Activated naive CD4-positive, alpha-beta T cell treated with anti-CD3 and anti-CD28 coated beads, Interleukin-2, amount 10 ng/mL, durations not matched to agents 5 hours and 36 hours (primary cell): ENCODE results near the gene SNX20. TPM values are rescaled to one million over a fixed set of nuclear protein-coding genes. Genes with fewer than 3 reads are reported as not detected.

Experiments used
- total RNA-seq, 2 experiments: library from RNA; stranded (reverse); gene quantifications; one replicate each; pipeline ENCODE4 v1.2.3, GENCODE V29; 2021

The SNX20 gene, protein sequence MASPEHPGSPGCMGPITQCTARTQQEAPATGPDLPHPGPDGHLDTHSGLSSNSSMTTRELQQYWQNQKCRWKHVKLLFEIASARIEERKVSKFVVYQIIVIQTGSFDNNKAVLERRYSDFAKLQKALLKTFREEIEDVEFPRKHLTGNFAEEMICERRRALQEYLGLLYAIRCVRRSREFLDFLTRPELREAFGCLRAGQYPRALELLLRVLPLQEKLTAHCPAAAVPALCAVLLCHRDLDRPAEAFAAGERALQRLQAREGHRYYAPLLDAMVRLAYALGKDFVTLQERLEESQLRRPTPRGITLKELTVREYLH
- total RNA-seq, result 10 to 100 TPM; 75.0 to 76.4 TPM

DNA sequence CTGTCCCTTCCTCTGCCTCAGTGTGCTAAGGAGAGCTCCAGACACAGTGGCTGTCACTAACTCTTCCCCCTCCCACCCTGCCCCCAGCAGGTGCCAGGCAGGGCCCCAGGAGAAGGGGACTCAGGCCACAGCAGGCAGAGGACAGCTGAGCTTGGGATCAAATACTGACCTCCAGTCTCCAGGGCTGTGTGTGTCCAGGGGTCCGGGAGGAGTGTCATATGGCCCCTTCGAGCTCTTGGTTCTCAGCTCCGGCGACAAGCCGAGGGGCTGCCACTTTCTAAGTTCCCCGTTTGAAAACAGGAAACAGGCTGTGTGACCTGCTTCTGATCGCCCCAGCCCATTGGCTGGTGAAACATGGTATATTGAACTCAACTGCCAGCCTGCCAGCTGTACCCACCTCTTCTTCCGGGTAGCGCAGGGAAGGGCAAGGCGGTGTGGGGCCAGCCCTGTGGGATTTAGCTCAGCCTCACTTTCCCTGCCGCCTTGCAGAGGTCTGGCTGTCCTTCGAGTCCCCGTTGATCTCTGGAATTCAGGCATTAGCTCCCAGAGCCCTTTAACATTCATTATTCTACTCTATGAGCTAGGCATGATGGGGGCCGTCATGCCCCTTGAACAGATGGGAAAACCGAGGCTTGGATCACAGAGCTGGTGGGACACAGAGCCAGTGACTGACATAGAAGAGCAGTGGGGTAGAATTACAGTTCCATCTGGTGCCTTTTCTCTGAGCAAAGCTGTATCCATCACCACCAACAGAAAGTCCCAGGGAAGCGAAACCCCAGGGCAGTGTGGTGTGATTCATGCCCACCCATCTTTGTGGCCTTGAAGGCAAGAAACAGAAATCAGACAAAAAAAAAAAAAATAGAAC is at the start of gene SNX20:
SNX20 (minus strand) TSS at position 292 of the 865 bp plus-strand sequence. CDS start 3,786 bp downstream, outside the sequence.

DNA sequence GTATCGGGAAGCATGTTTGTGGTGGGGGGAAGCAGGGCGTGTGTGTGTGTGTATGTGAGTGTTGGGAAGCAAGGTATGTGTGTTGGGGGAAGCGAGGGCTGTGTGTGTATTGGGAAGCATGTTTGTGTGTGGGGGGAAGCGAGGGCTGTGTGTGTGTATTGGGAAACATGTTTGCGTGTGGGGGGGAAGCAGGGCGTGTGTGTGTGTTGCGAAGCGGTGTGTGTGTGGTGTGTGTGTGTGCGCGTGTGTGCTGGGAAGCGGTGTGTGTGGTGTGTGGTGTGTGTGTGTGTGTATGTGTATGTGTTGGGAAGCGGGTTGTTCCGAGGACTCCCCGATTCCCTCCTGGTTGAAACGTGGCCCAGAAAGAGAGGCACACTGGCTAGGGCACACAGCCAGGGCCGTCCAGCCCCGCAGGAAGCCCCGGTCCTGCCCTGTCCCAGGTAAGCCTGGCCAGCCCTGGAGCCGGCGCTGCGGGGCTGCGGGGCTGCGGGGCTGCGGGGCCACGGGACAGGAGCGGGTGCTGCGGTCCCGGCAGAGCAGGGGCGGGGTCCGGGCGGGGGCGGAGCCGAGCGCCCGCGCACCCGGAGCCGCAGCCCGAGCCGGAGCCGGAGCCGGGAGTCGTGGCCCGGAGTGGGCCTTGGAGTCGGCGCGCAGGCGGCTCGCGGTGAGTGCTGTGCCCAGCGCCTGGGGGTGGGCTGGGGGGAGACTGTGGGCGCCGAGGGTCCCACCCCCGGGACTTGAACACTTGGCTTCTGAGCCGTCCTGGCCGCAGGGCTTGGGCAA is 12.1 kb upstream of the SNX20 start, which contains the start of gene NOD2:
NOD2 (plus strand) TSS at position 608 of the 783 bp plus-strand sequence. CDS start 5,890 bp downstream, outside the sequence.

Other genes with a start within 250 kb of the SNX20 start
- gene NKD1, start 132.9 kb downstream of the SNX20 start, total RNA-seq, result under 1 TPM; 0.73 to 0.96 TPM
- gene NOD2, start 12.3 kb upstream of the SNX20 start, total RNA-seq, result 1 to 10 TPM; 1.5 to 1.8 TPM
- 100 to 1,000 TPM; 262 to 265 TPM for gene CYLD, start 60.8 kb upstream of the SNX20 start, total RNA-seq